GM11168 (cell line): ENCODE data around the gene NR6A1.

ENCODE experiments used
- in situ Hi-C: fragments of 300-500 bp; cut with MboI; formaldehyde crosslinking; loops from one replicate; pipeline ENCODE4 v1.12.0; 2022; ENCODE audit warnings: low sequenced_read_pairs; ENCODE audit not compliant: unreplicated experiment

The NR6A1 gene

DNA sequence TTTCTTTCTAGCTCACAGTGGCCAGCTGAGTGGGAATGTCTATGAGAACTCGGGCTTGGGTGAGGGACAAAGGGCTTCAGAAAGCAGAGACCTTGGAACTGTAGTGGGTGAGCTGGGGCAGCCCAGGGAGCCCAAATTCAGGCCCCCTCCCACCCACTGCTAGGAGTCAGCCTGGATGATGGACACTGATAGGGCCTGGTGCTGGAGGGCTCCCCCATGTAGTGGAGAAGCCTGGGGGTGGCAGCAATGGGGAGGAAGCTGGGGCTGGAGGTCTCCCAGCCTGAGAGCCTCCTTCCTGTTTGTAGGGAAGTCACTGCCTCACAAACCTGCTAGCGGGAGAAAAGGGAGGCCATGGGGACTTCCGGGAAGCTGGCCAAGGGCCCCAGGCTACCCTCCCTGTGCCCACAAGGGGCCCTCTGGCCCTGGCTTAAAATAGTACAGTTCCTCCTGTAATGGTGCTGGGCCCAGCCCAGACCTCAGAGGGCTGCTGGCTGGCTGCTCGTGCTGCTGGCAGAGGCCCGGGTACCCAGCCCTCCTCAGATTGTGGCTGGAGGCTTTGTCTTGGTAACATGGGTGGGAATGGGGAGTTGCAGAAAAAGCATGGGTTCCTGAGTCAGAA lies 257.6 kb downstream of the NR6A1 start:
- in situ Hi-C loops: no loop called here

DNA sequence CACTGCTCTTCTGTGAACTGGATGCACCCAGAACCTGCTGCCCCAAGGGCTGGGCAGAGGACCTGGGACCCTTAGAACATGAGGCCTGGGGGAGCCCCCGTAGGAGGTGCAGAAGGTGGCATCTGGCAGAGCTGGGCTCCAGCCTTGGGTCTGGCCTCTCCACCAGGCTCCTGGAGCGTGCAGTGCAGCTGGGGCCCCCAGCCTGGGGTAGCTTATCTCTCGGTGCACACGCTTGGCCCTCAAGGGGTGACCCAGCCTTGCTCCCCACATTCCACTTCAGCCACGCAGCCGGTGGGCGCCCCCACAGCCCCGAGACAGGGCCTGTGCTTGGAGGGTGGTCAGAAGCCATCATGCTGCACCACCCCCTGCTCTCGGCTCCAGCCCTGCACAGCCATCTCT lies 258.3 kb downstream of the NR6A1 start:
- in situ Hi-C loops: no loop called here

GRCh38 chr9:124511891-124512805 lies 259.0 kb downstream of the NR6A1 start:
- in situ Hi-C loops: no loop called here

GRCh38 chr9:124511426-124511840 lies 259.7 kb downstream of the NR6A1 start:
- in situ Hi-C loops: no loop called here

- in situ Hi-C loops: no loop called here
These were observed 260.3 kb downstream of the NR6A1 start for GRCh38 chr9:124510650-124511425.

DNA sequence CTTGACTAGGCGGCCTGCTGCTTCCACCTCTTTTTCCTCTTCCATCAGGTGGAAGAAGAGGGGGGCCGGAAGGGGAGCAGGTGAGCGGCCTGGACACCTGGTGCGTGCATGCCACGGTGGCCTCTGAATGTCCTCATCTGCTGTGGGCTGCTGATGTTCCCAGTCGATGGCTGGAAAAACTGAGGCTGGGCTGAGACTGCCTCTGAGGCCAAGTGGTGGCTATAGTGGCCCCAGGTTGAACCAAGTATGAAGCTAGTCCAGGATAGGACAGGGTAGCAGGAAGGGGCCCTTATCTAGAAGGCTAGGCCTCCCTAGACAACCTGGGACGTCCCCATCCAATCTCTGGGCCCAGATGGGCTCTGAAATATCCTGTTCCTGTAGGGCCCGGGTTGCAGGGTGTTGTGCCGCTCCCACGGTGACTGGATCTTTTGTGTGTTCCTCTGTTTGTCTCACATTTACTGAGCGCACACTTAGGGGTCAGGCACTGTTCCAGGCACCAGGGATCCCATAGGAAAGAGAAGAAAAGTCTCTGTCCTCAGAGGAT lies 263.2 kb downstream of the NR6A1 start:
- in situ Hi-C loops: no loop called here

GRCh38 chr9:124506931-124507879 lies 263.9 kb downstream of the NR6A1 start, which contains the start of gene NR5A1:
TSS of gene NR5A1 (minus strand) at chr9:124507399. CDS start at chr9:124503395, 4,004 bp downstream.
- in situ Hi-C loops: no loop called here

DNA sequence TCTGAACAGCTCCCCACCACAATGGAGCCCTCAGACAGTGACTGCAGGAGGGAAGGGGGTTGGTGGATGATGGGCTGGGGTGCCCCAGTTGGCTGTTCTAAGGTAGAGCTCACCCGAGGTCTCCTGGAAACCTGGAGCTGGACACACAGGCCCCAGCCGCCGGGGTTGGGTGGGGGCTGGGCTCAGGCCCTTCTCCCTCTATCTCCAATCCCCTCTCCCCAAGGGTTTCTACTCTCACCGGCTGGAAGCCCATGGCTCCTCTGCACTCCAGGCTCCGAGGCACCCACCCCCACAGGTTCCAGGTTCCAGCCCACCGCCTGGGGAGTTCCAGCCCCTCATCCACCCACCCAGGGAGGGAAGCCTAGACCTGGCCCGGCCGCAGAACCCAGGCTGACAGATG lies 264.7 kb downstream of the NR6A1 start:
- in situ Hi-C loops: no loop called here

DNA sequence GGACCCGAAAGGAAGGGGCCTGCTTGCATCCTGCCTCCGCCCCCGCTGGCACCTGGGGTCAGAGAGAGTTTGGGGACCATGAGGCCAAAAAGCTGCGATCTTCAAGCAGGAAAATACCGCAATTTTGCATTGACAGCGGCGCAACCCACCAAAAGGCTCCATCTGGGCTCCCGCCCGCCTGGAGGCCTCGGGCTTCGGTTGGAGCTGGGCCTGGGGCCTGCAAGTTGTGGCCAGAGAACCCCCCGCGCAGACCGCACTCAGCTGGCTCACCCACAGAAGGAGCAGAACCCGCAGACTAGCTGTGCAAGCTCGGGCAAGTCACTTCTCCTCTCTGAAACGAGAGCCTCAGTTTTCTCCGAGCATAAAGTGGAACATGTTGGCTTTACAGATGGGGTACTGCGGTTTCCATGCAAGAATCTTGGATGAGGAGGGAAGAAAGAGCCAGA lies 265.2 kb downstream of the NR6A1 start:
- in situ Hi-C loops: no loop called here

DNA sequence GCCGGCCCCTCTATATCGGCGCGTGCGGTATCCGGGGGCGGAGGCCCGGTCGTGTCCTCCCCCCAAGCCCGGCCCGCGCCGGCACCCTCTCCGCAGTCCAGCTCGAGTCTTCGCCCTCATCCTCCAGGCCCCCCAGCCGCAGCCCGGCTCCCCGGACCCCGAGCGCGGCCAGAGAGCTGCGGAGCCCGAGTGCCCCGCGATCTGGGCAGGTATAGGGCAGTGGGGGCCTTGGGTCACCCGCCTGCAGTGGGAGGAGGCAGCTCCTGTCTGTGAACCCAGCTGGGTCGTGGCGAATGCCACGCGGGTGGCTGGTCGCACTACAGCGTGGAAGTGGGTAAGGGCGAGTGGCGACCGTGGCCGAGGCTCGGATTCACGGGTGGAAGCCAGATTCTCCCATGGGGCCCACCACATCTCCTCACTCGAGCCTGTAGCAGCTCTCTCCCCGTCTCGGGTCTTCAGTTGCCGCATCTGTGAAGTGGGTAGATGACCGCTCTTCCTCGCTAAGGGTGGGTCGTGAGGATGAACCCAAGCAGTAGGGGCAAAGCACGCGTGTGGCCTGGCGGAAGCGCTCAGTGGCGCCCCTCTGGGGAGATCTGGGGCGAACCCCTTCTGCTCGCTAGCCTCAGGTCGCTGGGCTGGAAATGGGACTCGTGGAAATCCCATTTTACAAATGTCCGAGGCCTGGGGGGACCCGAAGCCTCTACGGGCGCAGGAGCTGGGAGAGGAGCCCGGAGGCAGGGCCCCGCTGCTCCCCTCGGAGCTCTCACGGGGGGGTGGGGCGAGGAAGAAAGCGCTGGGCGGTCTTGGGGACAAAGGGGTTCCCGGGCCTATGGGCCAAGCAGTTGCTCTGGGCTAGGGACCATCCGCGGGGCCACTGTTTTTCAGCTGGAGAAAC lies 265.9 kb downstream of the NR6A1 start:
- in situ Hi-C loops: no loop called here

GRCh38 chr9:124504530-124505005 lies 266.5 kb downstream of the NR6A1 start:
- in situ Hi-C loops: no loop called here

- in situ Hi-C loops: no loop called here
These were observed 267.2 kb downstream of the NR6A1 start for GRCh38 chr9:124503713-124504529.

DNA sequence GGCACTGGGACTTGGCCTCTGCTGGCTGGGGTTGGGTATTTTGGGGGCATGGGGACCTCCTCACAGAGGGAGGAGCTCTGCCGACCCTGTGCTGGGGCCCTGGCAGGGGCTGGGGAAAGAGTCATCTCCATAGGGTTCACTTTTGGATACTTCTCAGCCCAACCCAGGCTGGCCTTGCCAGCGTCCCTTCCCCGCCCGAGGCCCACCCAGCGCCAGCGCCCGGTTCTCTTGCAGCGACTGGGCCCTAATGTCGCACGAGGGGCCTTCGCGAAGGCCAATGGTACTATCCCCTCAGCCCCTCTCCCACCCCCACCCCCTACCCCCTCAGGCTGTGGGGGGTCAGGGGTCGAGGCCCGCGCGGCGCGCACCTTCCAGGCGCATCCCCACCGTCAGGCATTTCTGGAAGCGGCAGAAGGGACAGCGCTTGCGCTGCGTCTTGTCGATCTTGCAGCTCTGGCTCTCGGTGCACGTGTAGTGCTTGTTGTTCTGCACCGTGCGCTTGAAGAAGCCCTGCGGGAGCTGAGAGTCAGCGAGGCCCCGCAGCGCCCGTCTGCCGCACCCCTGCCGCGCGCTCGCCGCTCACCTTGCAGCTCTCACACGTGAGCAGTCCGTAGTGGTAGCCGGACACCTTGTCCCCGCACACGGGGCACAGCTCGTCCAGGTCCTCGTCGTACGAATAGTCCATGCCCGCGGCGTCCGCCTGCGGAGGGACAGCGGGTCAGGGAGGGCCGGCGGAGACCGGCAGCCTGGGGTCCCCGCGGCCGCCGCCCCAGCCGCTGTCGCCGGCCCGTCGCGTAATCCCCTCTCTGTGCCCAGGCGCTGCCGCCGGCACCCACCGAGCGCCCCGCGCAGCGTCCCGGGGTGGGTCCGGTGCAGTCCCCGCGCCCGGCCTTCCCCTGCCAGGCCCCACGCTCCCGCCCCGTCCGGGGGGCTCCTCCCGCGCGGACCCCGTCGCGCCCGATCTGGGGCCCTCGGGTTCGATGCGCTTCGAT lies 268.1 kb downstream of the NR6A1 start:
- in situ Hi-C loops: no loop called here

GRCh38 chr9:124501771-124502320 lies 269.3 kb downstream of the NR6A1 start:
- in situ Hi-C loops: no loop called here

GRCh38 chr9:124500796-124501611 lies 270.1 kb downstream of the NR6A1 start:
- in situ Hi-C loops: no loop called here
